Fibroblast of pulmonary artery (primary cell): ENCODE measurements around the gene ATP6V0B.

Experiments
- DNase-seq: peaks from one replicate; pipeline ENCODE4 v3.0.0-alpha.2; 2010; ENCODE audit warnings: low read depth
- H3K4me3 ChIP-seq: replicated peaks from 2 replicates; pipeline ENCODE4 v1.5.1; 2011; ENCODE audit warnings: low read depth, mild to moderate bottlenecking, control low read depth, low read length, moderate library complexity
- TF ChIP-seq, protein P1 (sequence below): IDR thresholded peaks from 2 replicates; pipeline ENCODE4 v1.5.1; 2011; ENCODE audit warnings: mild to moderate bottlenecking, control low read depth, low read length, inconsistent platforms; ENCODE audit errors: missing control alignments

Gene ATP6V0B

DNA sequence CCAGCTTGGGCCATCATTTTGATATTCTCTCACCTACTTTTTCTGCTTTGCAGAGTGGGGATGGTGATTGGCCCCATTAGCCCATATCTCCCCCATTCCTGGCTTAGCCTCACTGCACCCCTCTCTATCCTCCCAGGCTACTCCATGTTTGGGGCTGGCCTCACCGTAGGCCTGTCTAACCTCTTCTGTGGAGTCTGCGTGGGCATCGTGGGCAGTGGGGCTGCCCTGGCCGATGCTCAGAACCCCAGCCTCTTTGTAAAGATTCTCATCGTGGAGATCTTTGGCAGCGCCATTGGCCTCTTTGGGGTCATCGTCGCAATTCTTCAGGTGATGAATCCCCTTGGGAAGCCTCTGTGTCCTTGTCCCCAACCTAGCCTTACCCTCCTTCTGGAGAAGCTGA, 2.1 kb downstream of the ATP6V0B start:
- DNase-seq, result no peak
- H3K4me3 ChIP-seq, result no peak overlapping the region
- TF ChIP-seq, protein P1, sequence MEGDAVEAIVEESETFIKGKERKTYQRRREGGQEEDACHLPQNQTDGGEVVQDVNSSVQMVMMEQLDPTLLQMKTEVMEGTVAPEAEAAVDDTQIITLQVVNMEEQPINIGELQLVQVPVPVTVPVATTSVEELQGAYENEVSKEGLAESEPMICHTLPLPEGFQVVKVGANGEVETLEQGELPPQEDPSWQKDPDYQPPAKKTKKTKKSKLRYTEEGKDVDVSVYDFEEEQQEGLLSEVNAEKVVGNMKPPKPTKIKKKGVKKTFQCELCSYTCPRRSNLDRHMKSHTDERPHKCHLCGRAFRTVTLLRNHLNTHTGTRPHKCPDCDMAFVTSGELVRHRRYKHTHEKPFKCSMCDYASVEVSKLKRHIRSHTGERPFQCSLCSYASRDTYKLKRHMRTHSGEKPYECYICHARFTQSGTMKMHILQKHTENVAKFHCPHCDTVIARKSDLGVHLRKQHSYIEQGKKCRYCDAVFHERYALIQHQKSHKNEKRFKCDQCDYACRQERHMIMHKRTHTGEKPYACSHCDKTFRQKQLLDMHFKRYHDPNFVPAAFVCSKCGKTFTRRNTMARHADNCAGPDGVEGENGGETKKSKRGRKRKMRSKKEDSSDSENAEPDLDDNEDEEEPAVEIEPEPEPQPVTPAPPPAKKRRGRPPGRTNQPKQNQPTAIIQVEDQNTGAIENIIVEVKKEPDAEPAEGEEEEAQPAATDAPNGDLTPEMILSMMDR, result no peak

DNA sequence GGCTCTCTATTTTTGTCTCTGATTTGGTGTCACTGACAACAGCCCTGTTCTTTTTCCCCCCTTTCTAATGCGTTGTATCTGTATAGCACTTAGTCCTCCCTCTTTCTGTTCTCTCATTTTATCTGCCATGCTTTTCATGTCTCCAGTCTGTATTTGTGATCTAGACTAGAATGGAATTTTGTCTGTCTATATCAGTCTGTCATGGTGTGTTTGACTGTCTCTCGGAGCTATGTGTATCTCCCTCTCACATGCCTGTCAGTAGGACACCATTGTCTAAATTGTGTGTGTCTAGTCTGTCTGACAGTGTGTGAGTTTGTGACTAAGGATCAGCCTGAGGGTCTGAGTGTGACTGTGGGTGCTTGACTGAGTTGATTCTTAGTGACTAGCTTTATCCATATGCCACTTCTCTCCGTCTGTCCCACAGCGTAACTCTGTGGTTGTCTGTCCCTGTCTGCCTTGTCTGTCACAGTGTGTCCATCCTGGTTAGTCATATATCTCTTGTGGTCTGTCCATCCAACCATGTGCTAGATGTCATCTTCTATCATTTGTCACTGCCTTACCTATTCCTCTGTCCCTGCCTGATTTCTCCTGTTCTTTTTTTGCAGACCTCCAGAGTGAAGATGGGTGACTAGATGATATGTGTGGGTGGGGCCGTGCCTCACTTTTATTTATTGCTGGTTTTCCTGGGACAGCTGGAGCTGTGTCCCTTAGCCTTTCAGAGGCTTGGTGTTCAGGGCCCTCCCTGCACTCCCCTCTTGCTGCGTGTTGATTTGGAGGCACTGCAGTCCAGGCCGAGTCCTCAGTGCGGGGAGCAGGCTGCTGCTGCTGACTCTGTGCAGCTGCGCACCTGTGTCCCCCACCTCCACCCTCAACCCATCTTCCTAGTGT, 2.9 kb downstream of the ATP6V0B start:
- no peak for DNase-seq
- H3K4me3 ChIP-seq, result no peak overlapping the region
- TF ChIP-seq, protein P1, result no peak

DNA sequence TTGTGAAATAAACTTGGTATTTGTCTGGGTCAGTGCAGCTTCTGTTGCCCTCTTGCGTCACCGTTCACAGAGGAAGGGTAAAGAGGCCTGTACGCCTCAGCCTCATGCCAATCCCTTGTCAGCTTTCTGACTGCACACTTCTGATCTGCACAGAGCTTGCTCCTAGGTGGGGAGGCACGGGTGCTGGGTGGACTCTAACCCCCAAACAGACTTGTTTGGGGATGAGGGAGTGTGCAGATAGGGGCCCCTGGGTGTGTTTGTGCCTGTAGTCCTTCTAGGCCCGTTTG, 3.4 kb downstream of the ATP6V0B start:
- DNase-seq, result no peak
- H3K4me3 ChIP-seq, result no peak overlapping the region
- TF ChIP-seq, protein P1, result no peak

DNA sequence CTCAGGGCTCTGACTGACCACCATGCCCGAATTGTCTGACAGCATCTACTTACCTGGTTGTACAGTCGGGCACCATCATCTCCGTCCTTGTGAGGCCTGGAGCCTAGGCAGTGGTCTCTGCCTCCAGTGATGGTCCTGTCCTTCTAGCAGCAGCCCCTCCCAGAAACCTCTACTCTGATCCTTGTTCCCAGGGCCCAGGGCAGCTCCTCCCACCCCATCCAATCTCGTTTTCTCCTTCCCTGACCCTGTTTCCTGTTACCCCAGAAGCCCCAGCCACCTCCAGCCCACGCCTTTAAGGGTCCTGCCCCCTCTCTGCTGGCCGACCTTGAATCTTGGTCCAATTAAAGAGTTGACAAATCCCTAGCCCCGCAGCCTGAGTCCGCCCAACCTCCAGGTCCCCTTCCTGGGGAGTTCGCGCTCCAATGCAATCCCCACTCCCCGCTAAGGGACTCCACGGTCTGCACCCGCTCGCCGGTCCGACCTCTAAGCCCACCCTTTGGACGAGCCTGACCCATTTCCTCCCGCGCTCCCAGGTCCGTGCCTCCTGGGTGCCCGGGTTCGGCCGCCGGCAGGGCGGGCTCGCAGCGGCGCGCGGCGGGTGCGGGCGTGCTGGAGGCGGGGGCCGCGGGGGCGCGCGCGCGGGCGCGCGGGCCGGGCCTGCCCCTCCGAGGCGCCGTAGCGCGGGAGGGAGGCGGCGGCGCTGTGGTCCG, 3.9 kb downstream of the ATP6V0B start, which contains the start of gene B4GALT2:
Gene B4GALT2 (plus strand): TSS at position 660 of the 710 bp plus-strand sequence. CDS start 1,951 bp downstream, outside the sequence.
- TF ChIP-seq, protein P1, result no peak
- peak within 1 kb of the TSS; percentile 61 for H3K4me3 ChIP-seq
- no peak for DNase-seq

DNA sequence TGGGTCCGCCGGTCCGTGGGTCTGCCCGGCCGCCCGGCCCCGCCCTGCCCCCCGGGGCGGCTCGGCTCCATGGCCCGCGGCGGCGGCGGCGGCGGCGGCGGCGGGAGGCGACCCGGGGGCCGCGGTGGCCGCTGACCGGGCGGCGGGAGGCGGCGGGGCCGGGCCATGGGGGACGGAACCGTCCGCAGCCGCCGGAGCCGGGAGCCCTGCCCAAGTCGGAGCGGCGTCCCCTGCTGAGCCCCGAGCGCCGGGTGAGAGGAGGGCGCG, 4.4 kb downstream of the ATP6V0B start:
- peak overlapping the region; percentile 61 for H3K4me3 ChIP-seq
- TF ChIP-seq, protein P1, result no peak

DNA sequence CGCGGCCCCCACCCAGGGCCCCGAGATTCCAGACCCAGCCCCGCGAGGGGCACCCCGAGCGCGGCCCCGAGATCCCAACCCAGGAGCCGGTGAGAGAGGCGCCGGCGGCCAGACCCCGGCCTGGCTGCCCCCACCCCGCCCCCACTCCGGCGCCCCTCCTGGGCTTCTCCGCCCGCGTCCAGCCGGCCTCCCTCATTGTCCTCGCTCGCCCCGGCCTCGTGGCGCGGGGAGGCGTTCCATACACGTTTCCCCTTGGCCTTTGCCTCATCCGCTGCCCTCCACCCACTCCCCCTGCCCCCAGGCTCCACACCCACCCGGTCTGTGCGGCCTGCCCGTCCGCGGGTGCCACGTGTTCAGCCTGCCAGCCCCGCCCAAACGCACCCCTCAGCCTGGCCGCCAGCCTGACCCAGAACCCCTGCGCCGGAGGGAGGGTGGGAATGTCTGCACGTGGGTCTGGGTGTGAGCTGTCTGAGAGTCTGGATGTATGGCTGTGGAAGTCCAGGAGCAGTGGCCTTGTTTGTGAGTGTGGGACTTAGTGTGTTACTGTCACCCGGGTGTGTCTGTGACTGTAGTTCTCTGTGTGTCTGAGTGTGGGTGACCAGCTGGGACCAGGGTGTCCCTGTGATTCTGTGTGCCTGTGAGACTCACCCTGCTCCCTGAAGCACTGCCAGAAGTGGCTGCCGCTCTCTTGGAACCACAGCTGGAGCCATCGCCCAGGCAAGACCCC, 4.9 kb downstream of the ATP6V0B start:
- peak; percentile 30 for DNase-seq
- peak overlapping the region; percentile 61 for H3K4me3 ChIP-seq
- TF ChIP-seq, protein P1, result no peak

More for the DNA sequence above, 4.4 kb downstream of the ATP6V0B start:
- no peak for DNase-seq
